ENCODE measurements around the gene PDE3A.
A peak's percentile ranks its signal among the peaks of the same experiment; 100 is the strongest.
"Not testable (repeated sequence)": the region's sequence is repeated elsewhere in the genome, so short reads cannot be mapped to it uniquely, and the experiment has no call there.

The PDE3A gene

DNA sequence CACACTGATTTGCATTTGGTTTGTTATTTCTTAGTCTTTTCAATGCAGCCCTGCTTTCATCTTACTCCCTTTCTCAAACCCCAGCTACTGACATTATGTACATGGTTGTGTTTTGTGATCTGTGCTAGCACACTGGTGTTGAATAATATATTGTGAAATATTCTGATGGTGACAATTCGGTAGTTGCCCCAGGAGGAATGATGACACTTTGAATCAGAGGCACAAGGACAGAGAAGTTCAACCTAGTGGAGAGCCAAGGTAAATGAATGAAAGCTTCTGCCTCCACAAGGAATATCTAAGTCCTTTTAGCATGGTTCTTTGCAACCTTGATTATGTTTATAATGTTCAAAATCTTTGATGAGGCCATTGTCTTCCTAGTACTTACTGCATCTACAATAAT lies 159.9 kb downstream of the PDE3A start:
- no peak for TF ChIP-seq ZFX (IDR thresholded peaks at IDR 0.05)
- TF ChIP-seq, protein P1, sequence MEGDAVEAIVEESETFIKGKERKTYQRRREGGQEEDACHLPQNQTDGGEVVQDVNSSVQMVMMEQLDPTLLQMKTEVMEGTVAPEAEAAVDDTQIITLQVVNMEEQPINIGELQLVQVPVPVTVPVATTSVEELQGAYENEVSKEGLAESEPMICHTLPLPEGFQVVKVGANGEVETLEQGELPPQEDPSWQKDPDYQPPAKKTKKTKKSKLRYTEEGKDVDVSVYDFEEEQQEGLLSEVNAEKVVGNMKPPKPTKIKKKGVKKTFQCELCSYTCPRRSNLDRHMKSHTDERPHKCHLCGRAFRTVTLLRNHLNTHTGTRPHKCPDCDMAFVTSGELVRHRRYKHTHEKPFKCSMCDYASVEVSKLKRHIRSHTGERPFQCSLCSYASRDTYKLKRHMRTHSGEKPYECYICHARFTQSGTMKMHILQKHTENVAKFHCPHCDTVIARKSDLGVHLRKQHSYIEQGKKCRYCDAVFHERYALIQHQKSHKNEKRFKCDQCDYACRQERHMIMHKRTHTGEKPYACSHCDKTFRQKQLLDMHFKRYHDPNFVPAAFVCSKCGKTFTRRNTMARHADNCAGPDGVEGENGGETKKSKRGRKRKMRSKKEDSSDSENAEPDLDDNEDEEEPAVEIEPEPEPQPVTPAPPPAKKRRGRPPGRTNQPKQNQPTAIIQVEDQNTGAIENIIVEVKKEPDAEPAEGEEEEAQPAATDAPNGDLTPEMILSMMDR (conservative IDR thresholded peaks at IDR 0.05), result no peak
- H3K27ac ChIP-seq, result no peak overlapping the region

DNA sequence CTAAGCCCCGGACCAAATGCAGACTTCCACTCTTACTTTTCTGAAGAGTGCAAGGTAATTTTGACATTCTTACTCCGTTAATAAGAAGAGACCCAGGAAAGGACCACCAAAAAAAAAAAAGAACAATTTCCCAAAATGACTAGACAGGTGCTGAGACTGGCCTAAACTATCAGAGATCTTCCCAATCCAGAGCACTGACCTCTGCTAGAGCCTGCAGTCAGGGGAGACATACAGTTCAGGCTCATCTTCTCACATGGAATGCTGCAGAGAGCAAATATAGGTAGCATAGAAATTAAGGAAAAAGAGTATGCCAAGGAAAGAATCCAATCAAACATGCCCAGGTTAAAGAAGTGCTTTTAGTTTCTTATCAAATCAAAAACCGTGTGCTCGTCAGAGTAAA lies 177.9 kb downstream of the PDE3A start:
- H3K27ac ChIP-seq, result no peak overlapping the region

DNA sequence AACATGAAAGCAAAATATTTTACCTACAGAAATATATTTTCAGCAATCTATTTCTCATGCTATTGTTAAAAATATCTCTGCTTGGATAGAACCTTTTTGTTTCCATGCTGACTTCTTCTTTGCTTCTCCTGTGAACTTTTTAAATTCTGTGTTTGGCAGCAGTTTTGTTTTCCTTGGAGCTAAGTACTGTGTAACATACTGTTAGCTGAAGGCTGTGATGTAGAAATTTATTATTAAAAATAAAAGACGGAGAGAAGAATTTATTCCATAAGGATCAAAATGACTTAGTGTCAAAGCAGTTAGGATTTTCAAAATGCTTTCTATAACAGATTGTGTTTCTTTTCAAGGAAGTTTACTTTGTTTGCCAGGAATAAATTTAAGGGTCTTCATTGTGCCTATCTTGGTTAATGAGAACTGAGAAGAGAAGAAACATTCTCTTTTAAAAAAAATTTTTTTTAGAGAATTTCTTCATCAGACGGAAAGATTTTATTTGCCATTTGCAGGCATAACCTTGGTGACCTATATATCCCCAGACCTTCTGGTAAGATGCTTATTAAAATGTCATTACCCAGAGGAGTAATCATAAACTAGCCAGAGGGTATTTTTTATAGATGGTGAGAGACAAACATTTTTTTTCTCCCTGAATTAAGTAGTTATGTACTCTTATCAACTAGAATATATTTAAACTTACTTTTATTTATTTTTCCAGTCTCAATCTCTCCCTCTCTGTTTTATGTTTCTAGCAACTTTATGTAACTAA lies 179.7 kb downstream of the PDE3A start:
- no peak for TF ChIP-seq ZFX (IDR thresholded peaks at IDR 0.05)
- TF ChIP-seq, protein P1 (conservative IDR thresholded peaks at IDR 0.05), result no peak
- no peak overlapping the region for H3K27ac ChIP-seq

More for the DNA sequence above, 177.9 kb downstream of the PDE3A start:
- TF ChIP-seq, protein P1 (conservative IDR thresholded peaks at IDR 0.05), result no peak
- TF ChIP-seq ZFX (IDR thresholded peaks at IDR 0.05), result no peak

DNA sequence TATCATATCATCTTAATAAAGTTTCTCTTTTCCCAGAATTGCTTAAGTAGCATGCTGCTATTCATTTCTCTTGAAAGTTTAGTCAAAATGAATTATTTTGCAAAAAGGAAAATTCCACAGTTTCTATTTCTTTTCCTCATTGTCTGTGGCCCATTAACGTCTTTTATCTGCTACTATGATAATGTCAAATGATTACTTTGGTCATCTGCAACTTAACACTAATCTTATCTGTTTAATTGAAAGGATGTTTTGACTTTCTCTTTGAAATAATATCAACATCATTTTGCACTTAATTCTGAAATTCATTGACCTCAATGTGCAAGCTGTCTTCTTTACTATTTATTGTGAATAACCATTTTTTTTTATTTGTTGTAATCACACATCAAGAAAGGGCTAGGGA lies 180.3 kb downstream of the PDE3A start:
- TF ChIP-seq, protein P1 (conservative IDR thresholded peaks at IDR 0.05), result no peak
- TF ChIP-seq ZFX (IDR thresholded peaks at IDR 0.05), result no peak
- H3K27ac ChIP-seq, result no peak overlapping the region

DNA sequence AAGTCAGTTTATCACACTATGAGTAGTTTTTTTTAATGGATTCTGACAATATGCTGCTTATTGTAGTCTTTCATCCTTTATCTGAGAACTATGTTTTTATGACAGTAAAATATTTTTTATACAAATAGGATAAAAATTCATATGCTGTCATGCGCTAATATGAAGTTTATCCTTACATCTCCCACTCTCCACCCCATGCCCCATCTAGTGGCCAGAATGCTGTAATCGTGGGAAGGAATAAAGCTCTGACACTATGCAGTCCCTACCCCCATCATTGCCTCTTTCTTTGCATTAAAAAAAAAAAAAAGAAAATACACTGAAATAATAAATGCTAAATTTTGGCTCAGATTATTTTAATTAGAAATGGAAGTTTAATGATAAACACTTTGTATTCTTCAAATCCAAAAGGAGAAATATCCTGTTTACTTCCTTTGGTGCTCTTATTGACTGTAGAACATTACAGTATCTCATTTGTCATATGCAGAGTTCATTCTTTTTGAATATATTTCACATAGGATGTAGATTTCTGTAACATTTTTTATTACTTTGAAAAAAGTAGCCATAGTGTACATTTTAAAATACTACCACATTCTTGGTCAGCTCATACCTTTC lies 180.9 kb downstream of the PDE3A start:
- H3K27ac ChIP-seq, result no peak overlapping the region
- no peak for TF ChIP-seq ZFX (IDR thresholded peaks at IDR 0.05)
- TF ChIP-seq, protein P1 (conservative IDR thresholded peaks at IDR 0.05), result peak; percentile 87

DNA sequence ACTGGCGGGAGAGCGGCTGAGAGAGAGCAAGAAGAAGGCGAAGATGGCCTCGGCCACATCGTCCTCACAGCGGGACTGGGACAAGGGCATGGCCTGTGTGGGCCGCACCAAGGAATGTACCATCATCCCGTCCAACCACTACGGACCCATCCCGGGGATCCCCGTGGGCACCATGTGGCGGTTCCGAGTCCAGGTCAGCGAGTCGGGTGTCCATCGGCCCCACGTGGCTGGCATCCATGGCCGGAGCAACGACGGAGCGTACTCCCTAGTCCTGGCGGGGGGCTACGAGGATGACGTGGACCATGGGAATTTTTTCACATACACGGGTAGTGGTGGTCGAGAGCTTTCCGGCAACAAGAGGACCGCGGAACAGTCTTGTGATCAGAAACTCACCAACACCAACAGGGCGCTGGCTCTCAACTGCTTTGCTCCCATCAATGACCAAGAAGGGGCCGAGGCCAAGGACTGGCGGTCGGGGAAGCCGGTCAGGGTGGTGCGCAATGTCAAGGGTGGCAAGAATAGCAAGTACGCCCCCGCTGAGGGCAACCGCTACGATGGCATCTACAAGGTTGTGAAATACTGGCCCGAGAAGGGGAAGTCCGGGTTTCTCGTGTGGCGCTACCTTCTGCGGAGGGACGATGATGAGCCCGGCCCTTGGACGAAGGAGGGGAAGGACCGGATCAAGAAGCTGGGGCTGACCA lies 183.6 kb downstream of the PDE3A start:
- H3K27ac ChIP-seq, result not testable (repeated sequence)

DNA sequence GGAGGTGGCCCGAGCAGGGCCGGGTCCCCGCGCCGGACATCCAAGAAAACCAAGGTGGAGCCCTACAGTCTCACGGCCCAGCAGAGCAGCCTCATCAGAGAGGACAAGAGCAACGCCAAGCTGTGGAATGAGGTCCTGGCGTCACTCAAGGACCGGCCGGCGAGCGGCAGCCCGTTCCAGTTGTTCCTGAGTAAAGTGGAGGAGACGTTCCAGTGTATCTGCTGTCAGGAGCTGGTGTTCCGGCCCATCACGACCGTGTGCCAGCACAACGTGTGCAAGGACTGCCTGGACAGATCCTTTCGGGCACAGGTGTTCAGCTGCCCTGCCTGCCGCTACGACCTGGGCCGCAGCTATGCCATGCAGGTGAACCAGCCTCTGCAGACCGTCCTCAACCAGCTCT lies 184.2 kb downstream of the PDE3A start:
- H3K27ac ChIP-seq, result not testable (repeated sequence)

DNA sequence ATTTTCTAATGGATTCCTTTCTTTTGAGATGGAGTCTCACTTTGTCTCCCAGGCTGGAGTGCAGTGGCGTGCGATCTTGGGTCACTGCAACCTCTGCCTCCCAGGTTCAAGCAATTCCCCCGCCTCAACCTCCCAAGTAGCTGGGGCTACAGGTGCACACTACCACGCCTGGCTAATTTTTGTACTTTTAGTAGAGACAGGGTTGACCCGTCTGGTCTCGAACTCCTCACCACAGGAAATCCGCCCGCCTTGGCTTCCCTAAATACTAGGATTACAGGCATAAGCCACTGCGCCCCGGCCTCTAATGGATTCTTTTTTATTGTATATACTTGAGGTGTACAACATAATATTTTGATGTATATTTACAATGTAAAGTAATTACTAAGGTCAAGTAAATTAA lies 186.7 kb downstream of the PDE3A start:
- no peak for TF ChIP-seq ZFX (IDR thresholded peaks at IDR 0.05)
- TF ChIP-seq, protein P1 (conservative IDR thresholded peaks at IDR 0.05), result no peak
- no peak overlapping the region for H3K27ac ChIP-seq
